HG02678 (cell line): Measurements from ENCODE around the gene ARL6.
"Not testable (repeated sequence)": the region's sequence is repeated elsewhere in the genome, so short reads cannot be mapped to it uniquely, and the experiment has no call there.

ENCODE experiments used
- ATAC-seq: cut with Tn5 transposase; IDR thresholded peaks from one replicate; pipeline ENCODE4 v1.9.1; 2021; ENCODE audit warnings: mild to moderate bottlenecking, moderate library complexity; ENCODE audit not compliant: unreplicated experiment

ARL6 gene

DNA sequence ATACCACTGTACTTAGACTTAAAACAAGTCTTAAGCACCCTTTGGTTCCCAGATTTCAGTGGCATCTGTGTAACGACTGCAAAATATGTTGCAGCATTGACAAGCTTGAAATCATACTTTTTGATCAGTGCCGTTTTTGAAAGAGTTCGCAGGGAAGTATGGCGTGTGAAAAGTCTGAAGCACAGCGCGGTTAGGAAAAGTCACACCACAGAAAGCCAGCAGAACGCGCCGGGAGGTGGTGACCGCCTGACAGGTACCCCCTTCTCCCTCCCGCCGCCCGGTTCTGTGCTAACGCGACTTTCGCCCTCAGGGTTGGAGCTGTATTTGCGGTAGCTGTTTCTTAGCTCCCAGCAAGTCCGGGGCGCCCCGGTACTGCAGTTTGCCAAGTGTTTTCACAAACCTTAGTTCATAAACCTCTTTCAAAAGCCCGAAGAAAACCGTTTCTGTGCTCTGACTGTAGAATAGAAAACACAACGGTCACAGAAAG, 56.8 kb downstream of the ARL6 start:
- peak; percentile 46 for ATAC-seq

DNA sequence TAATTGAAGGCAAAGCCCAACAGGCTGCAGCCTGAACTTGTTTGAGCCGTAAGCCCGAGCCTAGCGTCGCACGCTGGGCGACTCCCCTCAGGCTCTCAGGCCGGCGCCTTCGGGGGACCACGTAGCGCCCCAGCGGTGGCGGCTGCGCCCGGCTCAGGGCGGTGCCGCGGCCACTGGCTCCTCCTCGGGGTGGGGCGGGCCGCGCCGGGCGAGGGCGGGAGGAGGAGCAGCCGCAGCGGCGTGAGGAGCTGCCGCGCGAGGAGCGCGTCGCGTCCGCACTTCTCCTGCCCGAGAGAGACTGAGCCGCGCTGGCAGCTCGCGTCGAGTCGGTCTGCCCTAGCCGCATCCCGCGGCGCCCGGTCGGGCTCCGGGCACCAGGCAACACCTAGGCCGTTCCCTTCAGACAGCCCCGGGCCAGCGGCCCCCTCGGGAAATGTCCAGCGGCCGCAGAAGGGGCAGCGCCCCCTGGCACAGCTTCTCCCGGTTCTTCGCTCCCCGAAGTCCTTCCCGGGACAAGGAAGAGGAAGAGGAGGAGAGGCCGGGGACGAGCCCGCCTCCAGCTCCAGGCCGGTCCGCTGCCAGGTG, 57.3 kb downstream of the ARL6 start, which contains the start of gene CRYBG3:
CRYBG3 (plus strand) TSS at position 238 of the 585 bp plus-strand sequence; CDS start at position 434, 196 bp downstream.
- peak; percentile 98 for ATAC-seq

DNA sequence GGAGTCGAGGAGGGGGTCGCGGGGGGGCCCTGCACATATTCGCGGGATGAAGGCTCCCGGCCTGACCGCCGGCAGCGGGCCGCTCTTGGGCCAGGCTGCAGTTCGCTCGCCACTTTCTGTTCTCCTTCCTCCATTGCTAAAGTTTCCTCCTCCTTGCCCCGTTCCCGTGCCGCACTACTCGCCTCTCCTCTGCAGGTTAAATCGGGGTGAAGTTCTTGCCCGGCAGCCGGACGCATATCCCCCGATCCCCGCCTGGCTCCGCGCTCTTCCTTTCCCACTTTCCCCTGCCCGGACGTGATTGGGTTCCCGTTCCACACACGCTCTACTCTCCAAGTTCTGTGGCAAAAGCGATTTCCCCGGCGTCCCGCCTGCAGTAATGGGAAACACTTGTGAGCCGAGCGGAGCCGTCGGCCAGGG, 57.8 kb downstream of the ARL6 start:
- peak; percentile 22 for ATAC-seq

GRCh38 chr3:97823046-97824004, 58.8 kb downstream of the ARL6 start:
- ATAC-seq: no peak

DNA sequence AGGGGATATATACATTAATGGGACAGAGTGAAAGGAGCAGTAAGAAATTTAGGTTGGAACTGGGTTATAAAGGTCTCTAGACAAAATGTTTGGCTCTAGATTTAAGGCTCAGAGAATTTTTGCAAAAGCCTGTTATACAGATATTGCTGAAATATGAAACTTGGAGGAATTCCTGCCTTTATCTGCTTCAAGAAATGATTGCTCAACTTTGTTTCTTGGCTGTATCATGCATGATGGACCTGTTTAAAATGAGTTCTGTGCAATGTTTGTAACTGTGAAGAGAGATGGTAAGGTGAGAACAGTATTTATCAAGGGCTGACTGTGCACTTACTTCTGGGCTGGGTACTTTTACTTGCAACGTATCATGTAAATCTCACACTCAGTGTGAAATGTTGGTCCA, 60.5 kb downstream of the ARL6 start:
- ATAC-seq: no peak

DNA sequence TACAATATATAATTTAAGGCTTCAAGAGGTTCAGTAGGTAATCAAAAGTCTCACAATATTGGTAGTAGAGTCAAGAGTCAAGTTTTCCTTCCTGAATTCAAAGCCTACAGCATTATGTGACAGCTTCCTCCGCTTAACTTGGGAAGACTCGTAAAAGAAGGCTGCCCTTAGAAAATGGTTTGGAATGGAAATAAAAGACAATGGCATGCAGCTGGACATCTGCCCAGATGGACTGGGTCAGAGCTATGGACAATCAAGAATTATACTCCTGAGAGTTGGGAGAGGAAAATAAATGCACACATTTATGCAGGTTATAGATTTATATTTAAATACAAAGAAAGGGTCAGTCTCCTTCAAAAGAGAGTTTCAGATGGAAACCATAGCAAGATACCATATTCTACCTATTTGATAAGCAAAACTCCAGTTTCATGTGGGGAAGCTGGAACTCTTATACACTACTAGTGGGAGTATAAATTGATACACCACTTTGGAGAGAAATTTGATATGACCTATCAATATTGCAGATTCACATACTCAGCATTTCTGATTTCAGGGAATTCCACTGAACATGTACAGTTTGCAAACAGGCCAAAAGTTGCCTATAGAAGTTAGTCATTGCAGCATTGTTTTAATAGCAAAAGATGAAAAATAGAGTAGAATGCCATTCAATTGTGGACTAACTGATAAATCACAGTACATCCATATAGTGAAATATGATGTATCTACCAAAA, 63.3 kb downstream of the ARL6 start:
- ATAC-seq: no peak

GRCh38 chr3:97829198-97829597, 64.6 kb downstream of the ARL6 start:
- no peak for ATAC-seq

GRCh38 chr3:97830638-97831037, 66.1 kb downstream of the ARL6 start:
- ATAC-seq: no peak

GRCh38 chr3:97831140-97831539, 66.6 kb downstream of the ARL6 start:
- ATAC-seq: no peak

DNA sequence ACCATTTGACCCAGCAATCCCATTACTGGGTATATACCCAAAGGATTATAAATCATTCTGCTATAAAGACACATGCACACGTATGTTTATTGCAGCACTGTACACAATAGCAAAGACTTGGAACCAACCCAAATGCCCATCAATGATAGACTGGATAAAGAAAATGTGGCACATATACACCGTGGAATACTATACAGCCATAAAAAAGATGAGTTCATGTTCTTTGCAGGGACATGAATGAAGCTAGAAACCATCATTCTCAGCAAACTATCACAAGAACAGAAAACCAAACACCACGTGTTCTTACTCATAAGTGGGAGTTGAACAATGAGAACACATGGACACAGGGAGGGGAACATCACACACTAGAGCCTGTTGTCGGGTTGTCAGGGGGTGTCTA, 68.6 kb downstream of the ARL6 start:
- not testable (repeated sequence) for ATAC-seq

DNA sequence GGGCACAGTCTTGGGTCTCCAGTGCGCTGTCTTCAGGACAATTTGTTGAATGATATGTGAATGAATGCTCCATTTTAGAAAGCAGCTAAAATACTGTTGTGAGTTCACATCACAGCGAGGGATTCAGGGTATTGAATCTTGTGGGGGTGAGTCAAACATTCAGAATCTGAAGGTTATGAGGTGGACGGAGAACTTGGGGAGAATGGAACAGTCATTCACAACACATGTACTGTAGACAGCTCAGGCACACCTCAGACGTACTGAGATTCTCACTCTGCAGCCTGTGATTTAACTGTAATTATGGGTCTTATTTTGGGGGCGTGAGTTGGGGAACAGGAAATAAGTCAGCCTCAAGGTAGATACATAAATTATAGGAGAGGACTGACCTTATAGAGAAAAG, 71.2 kb downstream of the ARL6 start:
- no peak for ATAC-seq

DNA sequence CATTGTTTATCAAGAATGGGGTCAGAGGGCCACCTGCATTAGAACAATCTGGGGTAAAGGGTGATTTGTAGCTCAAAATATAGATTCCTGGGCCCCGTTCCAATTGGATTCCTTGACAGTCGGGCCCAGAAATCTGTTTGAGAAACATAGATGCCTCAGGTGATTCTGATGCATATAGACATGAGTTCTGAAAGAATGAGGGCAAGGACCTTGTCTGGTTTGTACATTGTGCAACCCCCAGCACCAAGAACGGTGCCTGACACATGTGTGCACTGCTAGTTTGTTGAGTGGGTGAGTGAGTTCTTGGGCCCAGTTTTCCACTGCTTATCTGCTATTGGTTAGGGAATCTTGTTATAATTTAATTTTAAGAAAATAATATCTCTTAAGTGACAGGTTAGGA, 73.8 kb downstream of the ARL6 start:
- no peak for ATAC-seq

- ATAC-seq: no peak
Measured at GRCh38 chr3:97839944-97840343, 75.4 kb downstream of the ARL6 start.

DNA sequence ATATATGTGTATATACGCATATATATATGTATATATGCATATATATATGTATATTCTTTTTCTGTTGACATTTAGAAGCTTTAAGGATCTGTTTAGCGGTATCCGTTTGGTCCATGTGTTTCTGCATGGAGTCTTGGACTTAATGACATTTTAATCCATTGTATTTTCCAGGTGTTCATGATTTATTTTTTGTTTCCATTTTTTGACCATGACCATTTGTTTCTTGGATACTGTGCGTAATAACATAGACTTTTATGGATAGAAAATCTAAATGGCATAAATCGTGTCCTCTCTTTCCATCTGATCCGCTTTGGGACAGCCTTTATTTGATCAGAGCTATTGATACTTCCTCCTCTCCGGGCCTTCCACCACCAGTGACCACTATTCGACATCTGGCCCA, 76.7 kb downstream of the ARL6 start:
- no peak for ATAC-seq

DNA sequence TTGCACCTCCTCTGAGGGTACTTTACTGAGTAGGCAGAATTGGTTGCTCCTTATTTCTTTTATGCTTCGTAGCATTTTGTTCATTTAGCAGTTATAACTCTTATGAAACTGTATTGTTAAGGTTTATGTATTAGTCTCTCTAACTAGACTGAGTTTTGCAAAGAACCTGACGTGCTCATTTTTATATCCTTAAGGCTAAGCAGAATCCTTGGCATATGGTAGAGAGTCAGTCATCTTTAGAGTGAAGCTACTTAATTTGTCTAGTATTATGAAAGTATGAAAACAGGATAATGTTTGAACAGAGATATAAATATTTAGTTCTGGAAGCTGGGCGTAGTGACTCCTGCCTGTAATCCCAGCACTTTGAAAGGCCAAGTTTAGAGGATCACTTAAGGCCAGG, 77.4 kb downstream of the ARL6 start:
- no peak for ATAC-seq

DNA sequence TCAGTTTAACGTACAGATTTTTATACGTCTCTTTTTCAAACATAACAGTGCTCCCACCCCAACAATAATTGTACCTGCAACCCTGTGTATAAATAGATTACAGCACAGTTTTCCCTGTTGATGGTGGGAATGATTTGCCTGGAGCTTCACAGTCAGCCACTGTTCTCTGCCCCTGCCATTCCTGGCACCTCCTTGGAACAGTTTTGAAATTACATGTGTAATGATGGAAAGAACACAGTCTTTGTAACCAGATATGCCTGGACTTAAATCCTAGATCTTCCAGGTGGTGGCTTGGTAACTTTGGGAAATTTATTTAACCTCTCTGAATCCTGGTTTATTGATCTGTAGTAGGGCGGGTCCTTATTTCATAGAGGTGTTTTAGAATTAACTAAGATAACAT, 84.2 kb downstream of the ARL6 start:
- no peak for ATAC-seq
